A673 (cell line): ENCODE results near the gene IL1RAPL1. TPM values are rescaled to one million over a fixed set of nuclear protein-coding genes. Genes with fewer than 3 reads are reported as not detected.

Source experiments
- BruUV-seq: library from RNA; stranded (reverse); fragments of 400-500 nt; replicated peaks from 2 replicates; lab custom pipeline; 2021; lab: Mats Ljungman, UMichigan
- CTCF ChIA-PET: fragments of 300-600 bp; sonication (Branson Sonifier 250); formaldehyde crosslinking; loops from one replicate; lab custom pipeline; 2022; ENCODE audit warnings: antibody characterized with exemption; lab: Charles Lee
- POLR2A ChIA-PET: fragments of 300-600 bp; sonication (Branson Sonifier 250); formaldehyde crosslinking; loops from one replicate; lab custom pipeline; 2022; ENCODE audit warnings: antibody characterized with exemption; ENCODE audit not compliant: low non-redundant PET; lab: Charles Lee
- DNase-seq: peaks from one replicate; pipeline ENCODE4 v3.0.0-alpha.2; 2015; ENCODE audit warnings: low spot score
- H3K27ac ChIP-seq: fragments of 200-600 bp; sonication (generic); 2 replicates; pipeline ENCODE4 v1.5.1; 2016; ENCODE audit warnings: mixed run types, low read depth, mild to moderate bottlenecking, mixed read lengths, antibody characterized with exemption, low read length; ENCODE audit not compliant: poor library complexity, severe bottlenecking
- H3K27me3 ChIP-seq: fragments of 200-600 bp; sonication (generic); replicated peaks from 2 replicates; pipeline ENCODE4 v1.6.1; 2017; ENCODE audit warnings: mixed run types, low read depth, mild to moderate bottlenecking, mixed read lengths, antibody characterized with exemption, low read length; ENCODE audit not compliant: insufficient read depth, poor library complexity
- H3K36me3 ChIP-seq: fragments of 200-600 bp; sonication (generic); 2 replicates; pipeline ENCODE4 v1.6.1; 2016; ENCODE audit warnings: mixed run types, mild to moderate bottlenecking, mixed read lengths, antibody characterized with exemption, low read length; ENCODE audit not compliant: insufficient read depth, poor library complexity, severe bottlenecking
- H3K4me1 ChIP-seq: fragments of 200-600 bp; sonication (generic); 2 replicates; pipeline ENCODE4 v1.6.1; 2017; ENCODE audit warnings: mixed run types, mild to moderate bottlenecking, mixed read lengths, antibody characterized with exemption, low read length; ENCODE audit not compliant: insufficient read depth, poor library complexity, severe bottlenecking
- H3K4me3 ChIP-seq: fragments of 200-600 bp; sonication (generic); 2 replicates; pipeline ENCODE4 v1.5.1; 2016; ENCODE audit warnings: low read depth, mixed run types, mild to moderate bottlenecking, mixed read lengths, low read length; ENCODE audit not compliant: poor library complexity, severe bottlenecking
- H3K9me3 ChIP-seq: fragments of 200-600 bp; sonication (generic); 2 replicates; pipeline ENCODE4 v1.6.1; 2016; ENCODE audit warnings: mixed run types, low read depth, mild to moderate bottlenecking, mixed read lengths, antibody characterized with exemption, low read length; ENCODE audit not compliant: poor library complexity, severe bottlenecking
- EZH2 ChIP-seq: fragments of 200-600 bp; sonication (generic); IDR thresholded peaks from 2 replicates; pipeline ENCODE4 v1.6.1; 2017; ENCODE audit warnings: borderline replicate concordance, low read depth, mild to moderate bottlenecking, mixed read lengths, antibody characterized with exemption, low read length; ENCODE audit not compliant: poor library complexity, severe bottlenecking
- intact Hi-C: fragments of 100-400 bp; cut with micrococcal nuclease; formaldehyde crosslinking; loops from one replicate; pipeline ENCODE4 v1.10.0; 2022; ENCODE audit not compliant: unreplicated experiment
- total RNA-seq: library from RNA; stranded (reverse); gene quantifications from 2 replicates; pipeline ENCODE4 v1.2.3, GENCODE V29; 2021
- TF ChIP-seq, protein P1 (sequence below): fragments of 300-800, 200-600 bp; sonication (generic); conservative IDR thresholded peaks from 2 replicates; pipeline ENCODE4 v1.5.1; 2017; ENCODE audit warnings: low read depth, mild to moderate bottlenecking, antibody characterized with exemption, low read length, moderate library complexity, mixed read lengths

Gene IL1RAPL1
- total RNA-seq, 1 experiment from 2014 or later: 0.21 TPM

DNA sequence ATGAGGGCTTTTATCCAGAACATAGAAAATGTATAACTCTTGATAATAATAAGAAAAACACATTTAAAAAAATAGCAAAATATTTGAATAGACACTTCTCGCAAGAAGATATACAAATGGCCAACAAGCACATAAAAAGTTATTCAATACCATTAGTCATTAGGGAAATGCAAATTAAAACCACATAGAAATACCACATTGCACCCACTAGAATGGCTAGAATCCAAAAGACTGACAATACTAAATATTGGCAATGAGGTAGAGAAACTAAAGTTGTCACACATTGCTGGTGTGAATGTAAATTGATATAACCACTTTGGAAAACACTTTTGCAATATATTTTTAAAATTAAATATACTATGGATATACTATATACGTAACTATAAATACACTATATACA lies 873.8 kb downstream of the IL1RAPL1 start:
- CTCF ChIA-PET: no interaction called here
- intact Hi-C loops: no loop called here
- TF ChIP-seq EZH2: no peak
- TF ChIP-seq, protein P1, sequence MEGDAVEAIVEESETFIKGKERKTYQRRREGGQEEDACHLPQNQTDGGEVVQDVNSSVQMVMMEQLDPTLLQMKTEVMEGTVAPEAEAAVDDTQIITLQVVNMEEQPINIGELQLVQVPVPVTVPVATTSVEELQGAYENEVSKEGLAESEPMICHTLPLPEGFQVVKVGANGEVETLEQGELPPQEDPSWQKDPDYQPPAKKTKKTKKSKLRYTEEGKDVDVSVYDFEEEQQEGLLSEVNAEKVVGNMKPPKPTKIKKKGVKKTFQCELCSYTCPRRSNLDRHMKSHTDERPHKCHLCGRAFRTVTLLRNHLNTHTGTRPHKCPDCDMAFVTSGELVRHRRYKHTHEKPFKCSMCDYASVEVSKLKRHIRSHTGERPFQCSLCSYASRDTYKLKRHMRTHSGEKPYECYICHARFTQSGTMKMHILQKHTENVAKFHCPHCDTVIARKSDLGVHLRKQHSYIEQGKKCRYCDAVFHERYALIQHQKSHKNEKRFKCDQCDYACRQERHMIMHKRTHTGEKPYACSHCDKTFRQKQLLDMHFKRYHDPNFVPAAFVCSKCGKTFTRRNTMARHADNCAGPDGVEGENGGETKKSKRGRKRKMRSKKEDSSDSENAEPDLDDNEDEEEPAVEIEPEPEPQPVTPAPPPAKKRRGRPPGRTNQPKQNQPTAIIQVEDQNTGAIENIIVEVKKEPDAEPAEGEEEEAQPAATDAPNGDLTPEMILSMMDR: no peak
- no peaks in the 10 kb centered on the region for H3K27me3 ChIP-seq
- H3K36me3 ChIP-seq: no peaks in the 10 kb centered on the region
- H3K4me3 ChIP-seq: no peak overlapping the region
- POLR2A ChIA-PET: no interaction called here
- H3K4me1 ChIP-seq: no peaks in the 10 kb centered on the region
- no peak for DNase-seq
- H3K9me3 ChIP-seq: no peaks in the 10 kb centered on the region
- no peak overlapping the region for H3K27ac ChIP-seq
- no TSS peak for BruUV-seq

DNA sequence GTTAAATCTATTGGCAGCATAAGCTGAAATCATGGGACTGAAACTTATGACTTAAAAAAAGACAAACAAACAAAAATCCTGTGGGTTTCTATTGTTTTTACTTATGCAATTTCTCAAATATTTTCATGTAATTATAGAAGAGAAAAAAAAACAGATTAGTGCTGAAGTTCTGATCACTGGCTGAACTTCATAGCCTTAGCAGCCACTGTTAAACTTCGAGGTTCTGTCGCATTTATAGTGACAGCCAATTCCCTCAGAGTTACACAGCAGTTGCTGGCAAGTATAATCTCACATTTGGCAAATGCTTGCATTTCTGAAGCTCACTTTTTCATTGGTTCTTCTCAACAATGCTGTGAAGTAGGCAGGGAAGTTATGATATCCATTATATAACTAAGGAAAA lies 879.2 kb downstream of the IL1RAPL1 start:
- CTCF ChIA-PET: no interaction called here
- Histone ChIP-seq H3K27ac (no peak overlapping the region), H3K27me3 (no peaks in the 10 kb centered on the region), H3K36me3 (no peaks in the 10 kb centered on the region), H3K4me1 (no peaks in the 10 kb centered on the region), H3K9me3 (no peaks in the 10 kb centered on the region), H3K4me3 (no peak overlapping the region)
- intact Hi-C loops: no loop called here
- BruUV-seq: no TSS peak
- POLR2A ChIA-PET: no interaction called here
- DNase-seq: no peak
- TF ChIP-seq, protein P1: no peak
- no peak for TF ChIP-seq EZH2

DNA sequence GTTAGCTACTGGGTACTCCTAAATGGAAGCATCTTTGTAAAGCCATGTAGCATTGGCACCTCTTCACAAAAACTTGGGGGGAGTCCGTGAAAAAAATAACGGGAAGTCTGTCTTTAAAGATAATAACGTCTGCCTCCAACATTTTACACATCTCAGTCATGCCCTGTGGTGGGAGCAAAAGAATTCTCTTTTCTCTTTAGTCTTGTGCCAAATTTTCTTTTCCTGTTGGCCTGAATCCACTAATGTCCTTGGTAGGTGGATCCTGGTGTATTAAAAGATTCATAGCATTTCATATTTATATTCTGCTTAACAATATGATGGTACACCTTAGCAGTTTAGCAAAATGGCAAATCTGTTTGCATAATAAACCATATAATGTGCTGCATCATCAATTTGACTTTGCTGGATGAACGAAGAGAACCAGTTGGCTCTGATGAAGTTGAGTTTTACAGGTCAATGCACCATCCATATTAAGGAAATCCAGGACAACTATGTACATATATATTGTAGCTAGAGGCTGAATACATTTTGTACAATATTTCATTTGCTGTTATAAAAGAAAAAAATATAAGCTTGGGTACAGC lies 881.8 kb downstream of the IL1RAPL1 start:
- no peak overlapping the region for H3K4me3 ChIP-seq
- BruUV-seq: no TSS peak
- intact Hi-C loops: no loop called here

More for the DNA sequence above, 881.8 kb downstream of the IL1RAPL1 start:
- no peaks in the 10 kb centered on the region for H3K9me3 ChIP-seq
- ChIA-PET CTCF (no interaction called here), POLR2A (no interaction called here)
- TF ChIP-seq, protein P1: no peak
- no peak for TF ChIP-seq EZH2
- no peak for DNase-seq
- no peaks in the 10 kb centered on the region for H3K4me1 ChIP-seq
- H3K27ac ChIP-seq: no peak overlapping the region
- H3K36me3 ChIP-seq: no peaks in the 10 kb centered on the region
- no peaks in the 10 kb centered on the region for H3K27me3 ChIP-seq
